ENCODE data around the gene RPL29. TPM values are rescaled to one million over a fixed set of nuclear protein-coding genes. Genes with fewer than 3 reads are reported as not detected.
A peak's percentile ranks its signal among the peaks of the same experiment; 100 is the strongest.

Gene RPL29
- total and polyA plus RNA-seq, 2 of the 13 experiments (the other 11 are each of a cell fraction or from before 2014, with no cell fraction given): 1,348 to 2,263 TPM

- no peak for TF ChIP-seq ZBTB4 (CRISPR knock-in tag; IDR thresholded peaks at IDR 0.05; ENCODE audit: borderline replicate concordance)
- peak; percentile 48 for TF ChIP-seq NR2F6 (IDR thresholded peaks at IDR 0.05)
- peak; percentile 68; the same call in 1 of the 2 replicates for TF ChIP-seq NR2F6 (CRISPR knock-in tag; IDR thresholded peaks at IDR 0.05)
- peak; percentile 50; the same call in 1 of the 2 replicates for TF ChIP-seq NR2C2 (CRISPR knock-in tag; IDR thresholded peaks at IDR 0.05; ENCODE audit: borderline replicate concordance)
- no peak for TF ChIP-seq NONO (IDR thresholded peaks at IDR 0.05)
- no peak for TF ChIP-seq NONO (CRISPR knock-in tag; conservative IDR thresholded peaks at IDR 0.05)
- TF ChIP-seq TEAD3 (CRISPR knock-in tag; optimal IDR thresholded peaks at IDR 0.05; ENCODE audit: borderline replicate concordance): peak; percentile 89
- TF ChIP-seq FLYWCH1 (CRISPR knock-in tag; IDR thresholded peaks at IDR 0.05): no peak
- TF ChIP-seq GABPB1 (CRISPR knock-in tag; IDR thresholded peaks at IDR 0.05): no peak
- TF ChIP-seq NR2F1 (CRISPR knock-in tag; IDR thresholded peaks at IDR 0.05): peak; percentile 28 to 42; a peak in 1 of 4 replicates
- TF ChIP-seq ZNF580 (CRISPR knock-in tag; IDR thresholded peaks at IDR 0.05; ENCODE audit: borderline replicate concordance, low read depth): no peak
Measured at GRCh38 chr3:51950899-51951298, 44.8 kb downstream of the RPL29 start (continued).

GRCh38 chr3:51949121-51949520 lies 46.6 kb downstream of the RPL29 start:
- POLR2A ChIA-PET: interaction anchor here (1.7 kb wide), 1 partner anchor 34 kb away, joined by 3 read pairs; the partner anchor contains the start of gene ACY1
- H3K9ac ChIP-seq (ENCODE audit: insufficient read depth, low read depth, low read length): no peak overlapping the region
- BruUV-seq (replicated peaks): no TSS peak
- no peak overlapping the region for H2AFZ ChIP-seq (ENCODE audit: low read length)
- H3K79me2 ChIP-seq (ENCODE audit: insufficient read depth, low read length): no peaks in the 10 kb centered on the region
- FAIRE-seq (no peak), ATAC-seq (no peak), DNase-seq (ENCODE audit: low spot score) (no peak)
- peaks cover 20% of the 10 kb centered on the region for H3K4me1 ChIP-seq (ENCODE audit: insufficient read depth, low read length)
- TF ChIP-seq MNT (IDR thresholded peaks at IDR 0.05) (peak; percentile 52; the same call in 1 of the 2 replicates), ZNF333 (CRISPR knock-in tag; IDR thresholded peaks at IDR 0.05; ENCODE audit: borderline replicate concordance) (no peak), ZNF629 (CRISPR knock-in tag; conservative IDR thresholded peaks at IDR 0.05) (no peak)
- H3K9me3 ChIP-seq (ENCODE audit: low read length): no peaks in the 10 kb centered on the region
- no peaks in the 10 kb centered on the region for H3K36me3 ChIP-seq (replicated peaks in 1 of 2; ENCODE audit: control insufficient read depth in 1 of 2, insufficient read depth in 2 of 2, low read length in 2 of 2)
- in situ Hi-C loops (cut with HindIII; ENCODE audit: extremely low pct_ligation_motif_present, low pct_unique_long_range_greater_than_20kb): no loop called here
- H3K27ac ChIP-seq (ENCODE audit: extremely low read length, insufficient read depth, low read length): no peak overlapping the region
- WGBS (ENCODE audit: low lambda C conversion rate): 98% methylated on average over 5 of the region's 5 CpGs
- intact Hi-C loops (cut with micrococcal nuclease; ENCODE audit: unreplicated experiment): no loop called here
- H3K27me3 ChIP-seq (ENCODE audit: control insufficient read depth in 1 of 2, insufficient read depth in 2 of 2, low read length in 2 of 2): no peaks in the 10 kb centered on the region
- H4K20me1 ChIP-seq (ENCODE audit: insufficient read depth, low read length): no peaks in the 10 kb centered on the region
- H3K4me3 ChIP-seq (replicated peaks in 1 of 3; ENCODE audit: insufficient read depth in 1 of 3, low read depth in 2 of 3, low read length in 3 of 3): no peak overlapping the region
- no peak overlapping the region for H3K4me2 ChIP-seq (ENCODE audit: low read depth, low read length)
- CTCF ChIA-PET (ENCODE audit: low intra/inter-chr PET ratio, low total read pairs): no interaction called here

Data from HepG2 (cell line).